Measurements from ENCODE around the gene TNNI3K. TPM values are rescaled to one million over a fixed set of nuclear protein-coding genes. Genes with fewer than 3 reads are reported as not detected.

The TNNI3K gene
- total and polyA plus RNA-seq, 8 donors, result 0.34 to 2.2 (median 0.39) TPM; not detected in 2

DNA sequence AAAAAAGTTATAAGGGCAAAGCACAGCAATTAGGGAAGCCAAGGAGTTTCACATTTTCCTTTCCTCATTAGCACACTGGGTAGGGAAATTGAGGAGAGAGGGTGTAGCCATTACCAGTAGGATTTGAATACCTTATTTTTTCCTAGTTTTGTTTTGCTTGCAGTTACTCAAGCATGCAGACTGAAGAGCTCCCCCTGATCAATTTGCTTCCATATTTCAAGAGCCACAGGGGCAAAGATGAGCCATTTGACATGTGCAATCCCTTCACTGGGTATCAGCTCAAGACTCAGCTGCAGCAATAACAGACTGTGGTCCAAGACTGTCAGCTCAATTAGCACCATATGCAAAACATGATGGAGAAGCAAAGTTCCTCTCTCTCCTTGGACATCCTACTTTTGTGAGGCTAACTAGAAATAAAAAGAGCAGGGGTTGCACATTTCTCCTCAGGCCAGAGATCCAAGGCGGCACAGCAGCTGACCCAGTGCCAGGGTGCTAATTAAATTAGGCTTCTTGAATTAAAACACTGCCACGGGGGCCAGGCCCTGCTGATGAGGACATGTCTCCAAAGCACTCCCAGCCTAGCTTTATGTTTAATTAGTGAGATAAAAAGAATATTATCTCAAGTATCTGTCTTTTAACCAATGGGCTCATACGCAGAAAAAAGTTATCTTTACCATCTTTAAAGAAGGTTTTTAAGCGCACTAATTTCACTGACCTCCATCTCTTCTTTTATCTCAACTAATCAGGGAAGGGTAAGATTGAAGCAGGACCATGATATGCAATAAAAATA is 314.0 kb downstream of the TNNI3K start:
- Histone ChIP-seq H3K27me3 (no peaks in the 10 kb centered on the region), H3K27ac (no peak overlapping the region), H3K9me3 (no peaks in the 10 kb centered on the region), H3K36me3 (no peaks in the 10 kb centered on the region), H3K4me1 (no peaks in the 10 kb centered on the region), H3K4me3 (no peak overlapping the region)
- ATAC-seq (no peak), DNase-seq (no peak), FAIRE-seq (no peak)
- WGBS, 2 donors, result 42 to 53% methylated on average over 4 of the region's 4 CpGs
- intact Hi-C loops (cut with DNase I), result no loop called here
- TF ChIP-seq, protein P1, sequence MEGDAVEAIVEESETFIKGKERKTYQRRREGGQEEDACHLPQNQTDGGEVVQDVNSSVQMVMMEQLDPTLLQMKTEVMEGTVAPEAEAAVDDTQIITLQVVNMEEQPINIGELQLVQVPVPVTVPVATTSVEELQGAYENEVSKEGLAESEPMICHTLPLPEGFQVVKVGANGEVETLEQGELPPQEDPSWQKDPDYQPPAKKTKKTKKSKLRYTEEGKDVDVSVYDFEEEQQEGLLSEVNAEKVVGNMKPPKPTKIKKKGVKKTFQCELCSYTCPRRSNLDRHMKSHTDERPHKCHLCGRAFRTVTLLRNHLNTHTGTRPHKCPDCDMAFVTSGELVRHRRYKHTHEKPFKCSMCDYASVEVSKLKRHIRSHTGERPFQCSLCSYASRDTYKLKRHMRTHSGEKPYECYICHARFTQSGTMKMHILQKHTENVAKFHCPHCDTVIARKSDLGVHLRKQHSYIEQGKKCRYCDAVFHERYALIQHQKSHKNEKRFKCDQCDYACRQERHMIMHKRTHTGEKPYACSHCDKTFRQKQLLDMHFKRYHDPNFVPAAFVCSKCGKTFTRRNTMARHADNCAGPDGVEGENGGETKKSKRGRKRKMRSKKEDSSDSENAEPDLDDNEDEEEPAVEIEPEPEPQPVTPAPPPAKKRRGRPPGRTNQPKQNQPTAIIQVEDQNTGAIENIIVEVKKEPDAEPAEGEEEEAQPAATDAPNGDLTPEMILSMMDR (IDR thresholded peaks at IDR 0.05), result no peak

DNA sequence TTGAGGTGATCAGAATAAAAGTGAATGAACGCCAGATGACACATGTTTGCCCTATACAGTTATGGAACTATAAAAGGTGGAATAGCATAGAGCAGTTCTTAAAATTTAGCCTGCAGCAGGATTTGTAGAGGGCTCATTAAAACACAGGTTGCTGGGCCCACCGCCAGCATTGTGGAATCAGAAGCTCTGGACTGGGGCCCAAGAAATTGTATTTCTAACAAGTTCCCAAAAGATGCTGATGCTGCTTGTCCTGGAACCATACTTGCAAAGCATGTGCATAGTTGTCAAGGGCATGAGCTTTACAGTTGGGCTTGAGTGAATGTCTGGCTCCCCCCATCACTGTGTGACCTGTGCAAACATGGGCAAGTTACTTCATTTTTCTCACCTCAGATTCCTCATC is 314.7 kb downstream of the TNNI3K start:
- Histone ChIP-seq H3K36me3 (no peaks in the 10 kb centered on the region), H3K4me1 (no peaks in the 10 kb centered on the region), H3K27ac (no peak overlapping the region), H3K9me3 (no peaks in the 10 kb centered on the region), H3K27me3 (no peaks in the 10 kb centered on the region), H3K4me3 (no peak overlapping the region)
- TF ChIP-seq, protein P1 (IDR thresholded peaks at IDR 0.05), result no peak
- 68 to 80% methylated on average over 2 of the region's 2 CpGs for WGBS, 2 donors
- intact Hi-C loops (cut with DNase I), result no loop called here
- ATAC-seq (no peak), FAIRE-seq (no peak), DNase-seq (no peak)

DNA sequence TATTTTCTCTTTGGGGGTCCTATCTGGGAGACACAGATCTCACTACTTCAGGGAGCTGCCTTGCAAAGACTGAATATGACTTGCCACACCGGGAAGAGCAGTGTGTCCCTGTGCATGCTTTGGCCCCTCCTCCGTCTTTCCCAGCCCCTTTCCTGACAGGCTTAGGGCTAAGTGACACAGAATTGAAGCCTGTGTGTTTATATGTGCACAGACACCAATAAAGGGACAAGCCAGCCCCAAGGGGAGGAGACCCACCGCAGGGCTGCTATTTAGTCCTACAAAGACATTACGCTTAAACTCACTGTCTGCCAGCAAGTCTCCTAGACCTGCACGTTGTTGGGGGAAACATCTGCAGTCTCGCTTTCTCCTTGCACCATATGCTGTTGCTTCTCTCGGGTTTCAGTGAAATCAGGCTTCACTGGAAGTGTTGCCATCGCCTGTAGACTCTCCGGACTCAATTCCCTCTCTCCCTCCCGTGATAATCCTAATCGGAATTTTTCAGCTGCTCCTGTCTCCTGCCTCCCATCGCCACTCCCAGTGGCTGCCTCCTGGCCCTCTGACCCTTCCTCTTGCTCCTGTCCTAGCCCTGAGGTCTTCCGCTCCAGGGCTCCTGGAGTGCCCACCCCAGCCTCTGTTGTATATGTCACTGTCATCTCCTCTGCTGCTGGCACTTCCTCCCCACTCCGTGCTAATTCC is 335.8 kb downstream of the TNNI3K start:
- no peak overlapping the region for H3K4me3 ChIP-seq
- ATAC-seq (no peak), FAIRE-seq (no peak), DNase-seq (peak in 1 of 6 donors; percentile 25)
- H3K27ac ChIP-seq, result no peak overlapping the region
- no peaks in the 10 kb centered on the region for H3K4me1 ChIP-seq
- H3K36me3 ChIP-seq, result no peaks in the 10 kb centered on the region
- no peaks in the 10 kb centered on the region for H3K9me3 ChIP-seq
- WGBS, 2 donors, result 27 to 35% methylated on average over 14 of the region's 14 CpGs
- intact Hi-C loops (cut with DNase I), result no loop called here
- H3K27me3 ChIP-seq, result no peaks in the 10 kb centered on the region
- TF ChIP-seq, protein P1 (IDR thresholded peaks at IDR 0.05), result no peak

DNA sequence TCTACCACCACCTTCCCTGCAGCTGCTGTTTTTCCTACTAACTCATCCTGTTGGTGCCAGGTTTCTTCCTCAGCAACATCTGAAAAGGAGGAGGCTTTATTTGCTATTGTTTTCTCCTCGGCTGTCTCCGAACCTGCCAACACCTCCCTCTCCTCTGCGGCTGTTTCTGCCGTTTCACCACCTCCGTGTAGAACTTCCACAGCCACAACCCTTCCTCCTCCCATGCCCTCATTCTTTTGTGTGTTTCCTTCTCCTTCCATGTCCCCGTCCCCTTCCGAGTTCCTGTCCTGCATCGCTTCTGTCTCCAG is 336.3 kb downstream of the TNNI3K start:
- H3K4me3 ChIP-seq, result no peak overlapping the region
- WGBS, 2 donors, result 46 to 57% methylated on average over 8 of the region's 8 CpGs
- no peaks in the 10 kb centered on the region for H3K27me3 ChIP-seq
- ATAC-seq, result no peak
- no peaks in the 10 kb centered on the region for H3K36me3 ChIP-seq
- intact Hi-C loops (cut with DNase I), result no loop called here
- no peak for FAIRE-seq
- H3K4me1 ChIP-seq, result no peaks in the 10 kb centered on the region
- DNase-seq, result no peak
- H3K9me3 ChIP-seq, result no peaks in the 10 kb centered on the region
- H3K27ac ChIP-seq, result no peak overlapping the region
- TF ChIP-seq, protein P1 (IDR thresholded peaks at IDR 0.05), result no peak

DNA sequence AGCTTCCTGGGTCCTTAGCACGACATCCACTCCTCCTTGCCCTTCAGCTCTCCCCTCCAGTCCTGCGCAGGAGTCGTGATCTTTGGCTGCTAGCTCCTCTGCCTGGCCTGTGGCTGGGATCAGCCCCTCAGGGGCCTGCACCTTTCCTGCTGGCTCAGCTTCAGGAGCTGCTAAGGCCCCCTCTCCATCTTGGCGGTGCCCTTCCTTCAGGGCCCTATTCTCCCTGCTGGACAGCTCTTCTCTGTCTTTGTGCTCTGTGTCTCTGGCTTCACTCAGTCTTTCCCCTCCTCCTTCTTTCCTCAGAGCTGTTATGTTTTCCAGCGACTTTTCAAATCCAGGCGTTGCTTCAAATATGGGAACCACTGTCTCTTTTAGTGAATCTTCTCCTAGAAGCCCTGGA is 336.7 kb downstream of the TNNI3K start:
- TF ChIP-seq, protein P1 (IDR thresholded peaks at IDR 0.05), result no peak
- FAIRE-seq, result no peak
- H3K36me3 ChIP-seq, result no peaks in the 10 kb centered on the region
- no peak overlapping the region for H3K27ac ChIP-seq
- 50 to 69% methylated on average over 6 of the region's 6 CpGs for WGBS, 2 donors
- no peaks in the 10 kb centered on the region for H3K9me3 ChIP-seq
- no peak for ATAC-seq
- H3K27me3 ChIP-seq, result no peaks in the 10 kb centered on the region
- no peak overlapping the region for H3K4me3 ChIP-seq
- H3K4me1 ChIP-seq, result no peaks in the 10 kb centered on the region
- intact Hi-C loops (cut with DNase I), result no loop called here
- peak in 1 of 6 donors; percentile 41 for DNase-seq
